Measurements from ENCODE around the gene SIKE1. TPM values are rescaled to one million over a fixed set of nuclear protein-coding genes. Genes with fewer than 3 reads are reported as not detected.
"Not testable (repeated sequence)": the region's sequence is repeated elsewhere in the genome, so short reads cannot be mapped to it uniquely, and the experiment has no call there.

The SIKE1 gene
- polyA plus RNA-seq, 3 donors = 15.2 to 30.4 (median 26.9) TPM

GRCh38 chr1:114803001-114803400 is 22.5 kb upstream of the SIKE1 start:
- no peak overlapping the region for H3K4me3 ChIP-seq (replicated peaks in 1 of 3; ENCODE audit: low read depth in 2 of 3, low read length in 3 of 3)
- intact Hi-C loops (cut with micrococcal nuclease) = no loop called here
- H3K9ac ChIP-seq (ENCODE audit: insufficient read depth, low read length, poor library complexity, severe bottlenecking) = no peak overlapping the region
- no peaks in the 10 kb centered on the region for H3K4me1 Mint-ChIP-seq
- no peak overlapping the region for H3K27ac Mint-ChIP-seq
- H3K4me2 ChIP-seq (replicated peaks; ENCODE audit: extremely low read depth, low read length, poor library complexity, severe bottlenecking) = no peak overlapping the region
- H3K36me3 Mint-ChIP-seq = no peaks in the 10 kb centered on the region
- no peaks in the 10 kb centered on the region for H3K9me3 ChIP-seq (replicated peaks in 1 of 2; ENCODE audit: control insufficient read depth in 1 of 2, insufficient read depth in 1 of 2, low read length in 2 of 2)
- H3K79me2 ChIP-seq (ENCODE audit: insufficient read depth, low read length) = no peaks in the 10 kb centered on the region
- H3K27ac ChIP-seq (ENCODE audit: low read depth in 1 of 2, low read length in 2 of 2) = no peak overlapping the region
- no peaks in the 10 kb centered on the region for H3K36me3 ChIP-seq (replicated peaks in 1 of 2; ENCODE audit: control insufficient read depth in 1 of 2, insufficient read depth in 2 of 2, low read length in 2 of 2)
- H3K27me3 Mint-ChIP-seq (ENCODE audit: low read depth in 3 of 3) = peaks cover 1 to 12% (median 8%) of the 10 kb centered on the region in 3 donors
- H3K27me3 ChIP-seq (ENCODE audit: control insufficient read depth in 2 of 2, insufficient read depth in 2 of 2, low read length in 2 of 2) = no peaks in the 10 kb centered on the region
- H4K20me1 ChIP-seq (ENCODE audit: insufficient read depth, low read length) = no peaks in the 10 kb centered on the region
- no peak overlapping the region for H3K4me3 Mint-ChIP-seq
- no peaks in the 10 kb centered on the region for H3K4me1 ChIP-seq (ENCODE audit: control insufficient read depth in 1 of 2, insufficient read depth in 2 of 2, low read length in 2 of 2)
- WGBS (ENCODE audit: insufficient coverage) = no CpG with 5 or more reads among the region's 3 CpGs
- DNase-seq = no peak
- no peak overlapping the region for H2AFZ ChIP-seq (ENCODE audit: insufficient read depth, low read depth, low read length, poor library complexity, severe bottlenecking)
- peaks cover 3 to 12% (median 11%) of the 10 kb centered on the region in 7 donors for H3K9me3 Mint-ChIP-seq
- no peak for TF ChIP-seq CTCF (IDR thresholded peaks at IDR 0.05)

DNA sequence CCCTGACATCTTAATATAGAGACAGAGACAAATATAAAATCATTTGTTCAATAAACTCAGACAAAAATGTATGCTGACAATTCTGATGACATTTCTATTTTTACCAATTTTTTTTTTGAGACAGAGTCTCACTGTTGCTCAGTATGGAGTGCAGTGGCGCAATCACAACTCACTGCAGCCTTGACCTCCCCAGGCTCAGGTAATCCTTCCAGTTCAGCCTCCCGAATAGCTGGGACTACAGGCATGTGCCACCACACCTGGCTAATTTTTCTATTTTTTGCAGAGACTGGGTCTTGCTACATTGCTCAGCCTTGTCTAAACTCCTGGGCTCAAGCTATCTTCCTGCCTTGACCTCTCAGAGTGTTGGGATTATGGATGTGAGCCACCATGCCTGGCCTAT is 13.6 kb upstream of the SIKE1 start:
- Histone ChIP-seq H4K20me1 (ENCODE audit: insufficient read depth, low read length) (no peaks in the 10 kb centered on the region), H3K4me1 (ENCODE audit: control insufficient read depth in 1 of 2, insufficient read depth in 2 of 2, low read length in 2 of 2) (no peaks in the 10 kb centered on the region), H3K4me3 (replicated peaks in 1 of 3; ENCODE audit: low read depth in 2 of 3, low read length in 3 of 3) (no peak overlapping the region), H3K9me3 (replicated peaks in 1 of 2; ENCODE audit: control insufficient read depth in 1 of 2, insufficient read depth in 1 of 2, low read length in 2 of 2) (peaks cover 0 to 4% of the 10 kb centered on the region in 2 donors), H3K9ac (ENCODE audit: insufficient read depth, low read length, poor library complexity, severe bottlenecking) (no peak overlapping the region), H3K4me2 (replicated peaks; ENCODE audit: extremely low read depth, low read length, poor library complexity, severe bottlenecking) (no peak overlapping the region), H2AFZ (ENCODE audit: insufficient read depth, low read depth, low read length, poor library complexity, severe bottlenecking) (no peak overlapping the region), H3K27ac (ENCODE audit: low read depth in 1 of 2, low read length in 2 of 2) (no peak overlapping the region), H3K79me2 (ENCODE audit: insufficient read depth, low read length) (no peaks in the 10 kb centered on the region), H3K27me3 (ENCODE audit: control insufficient read depth in 2 of 2, insufficient read depth in 2 of 2, low read length in 2 of 2) (no peaks in the 10 kb centered on the region), H3K36me3 (replicated peaks in 1 of 2; ENCODE audit: control insufficient read depth in 1 of 2, insufficient read depth in 2 of 2, low read length in 2 of 2) (no peaks in the 10 kb centered on the region)
- intact Hi-C loops (cut with micrococcal nuclease) = no loop called here
- no peaks in the 10 kb centered on the region for H3K36me3 Mint-ChIP-seq
- H3K4me3 Mint-ChIP-seq = no peak overlapping the region
- H3K27me3 Mint-ChIP-seq (ENCODE audit: low read depth in 3 of 3) = peaks cover 4 to 9% (median 6%) of the 10 kb centered on the region in 3 donors
- no peak overlapping the region for H3K27ac Mint-ChIP-seq
- no peak for TF ChIP-seq CTCF (IDR thresholded peaks at IDR 0.05)
- H3K4me1 Mint-ChIP-seq = no peaks in the 10 kb centered on the region
- 96% methylated on average over 2 of the region's 2 CpGs for whole genome bisulfite sequencing (ENCODE audit: insufficient coverage)
- H3K9me3 Mint-ChIP-seq = peaks cover 3 to 13% (median 6%) of the 10 kb centered on the region in 7 donors
- DNase-seq = no peak

- Mint-ChIP-seq H3K9me3 (peaks cover 15 to 24% (median 19%) of the 10 kb centered on the region in 7 donors), H3K27me3 (ENCODE audit: low read depth in 3 of 3) (peaks cover 2 to 22% (median 20%) of the 10 kb centered on the region in 3 donors)
- H3K4me2 ChIP-seq (replicated peaks; ENCODE audit: extremely low read depth, low read length, poor library complexity, severe bottlenecking); H3K36me3 ChIP-seq (replicated peaks in 1 of 2; ENCODE audit: control insufficient read depth in 1 of 2, insufficient read depth in 2 of 2, low read length in 2 of 2); H3K4me3 ChIP-seq (replicated peaks in 1 of 3; ENCODE audit: low read depth in 2 of 3, low read length in 3 of 3); H2AFZ ChIP-seq (ENCODE audit: insufficient read depth, low read depth, low read length, poor library complexity, severe bottlenecking); H3K27me3 ChIP-seq (ENCODE audit: control insufficient read depth in 2 of 2, insufficient read depth in 2 of 2, low read length in 2 of 2); intact Hi-C loops (cut with micrococcal nuclease); H3K79me2 ChIP-seq (ENCODE audit: insufficient read depth, low read length); H3K36me3 Mint-ChIP-seq; H3K9me3 ChIP-seq (replicated peaks in 1 of 2; ENCODE audit: control insufficient read depth in 1 of 2, insufficient read depth in 1 of 2, low read length in 2 of 2); H3K4me1 Mint-ChIP-seq; H3K4me1 ChIP-seq (ENCODE audit: control insufficient read depth in 1 of 2, insufficient read depth in 2 of 2, low read length in 2 of 2); H3K9ac ChIP-seq (ENCODE audit: insufficient read depth, low read length, poor library complexity, severe bottlenecking); H3K4me3 Mint-ChIP-seq; DNase-seq; H4K20me1 ChIP-seq (ENCODE audit: insufficient read depth, low read length); H3K27ac Mint-ChIP-seq; H3K27ac ChIP-seq (ENCODE audit: low read depth in 1 of 2, low read length in 2 of 2): not testable (repeated sequence)
- 92% methylated on average over 6 of the region's 25 CpGs for WGBS (ENCODE audit: insufficient coverage)
Measured at GRCh38 chr1:114790581-114790980, 10.1 kb upstream of the SIKE1 start.

Measured in CD14-positive monocyte (primary cell).